H9 (cell line): ENCODE results near the gene ENO4. TPM values are rescaled to one million over a fixed set of nuclear protein-coding genes. Genes with fewer than 3 reads are reported as not detected.

ENCODE experiments used
- DNase-seq: peaks from one replicate; pipeline ENCODE4 v3.0.0-alpha.2; 2017
- H2AFZ ChIP-seq: one replicate; pipeline ENCODE4 v1.6.1; 2013; ENCODE audit warnings: mild to moderate bottlenecking, low read length, control low read depth, moderate library complexity
- H2AK5ac ChIP-seq: 2 replicates; pipeline ENCODE4 v1.6.1; 2013; ENCODE audit warnings: low read length, control low read depth, mixed read lengths; ENCODE audit not compliant: insufficient read length
- H2BK120ac ChIP-seq: one replicate; pipeline ENCODE4 v1.6.1; 2013; ENCODE audit warnings: low read depth, mild to moderate bottlenecking, low read length, control low read depth, inconsistent platforms; ENCODE audit not compliant: poor library complexity, severe bottlenecking
- H2BK12ac ChIP-seq: 2 replicates; pipeline ENCODE4 v1.6.1; 2013; ENCODE audit warnings: low read length, control low read depth, mixed read lengths, low read depth; ENCODE audit not compliant: insufficient read length
- H2BK15ac ChIP-seq: 2 replicates; pipeline ENCODE4 v1.6.1; 2013; ENCODE audit warnings: low read depth, low read length, control low read depth
- H2BK20ac ChIP-seq: one replicate; pipeline ENCODE4 v1.6.1; 2013; ENCODE audit warnings: low read depth, mild to moderate bottlenecking, low read length, control low read depth, inconsistent platforms; ENCODE audit not compliant: poor library complexity, severe bottlenecking
- H2BK5ac ChIP-seq: 2 replicates; pipeline ENCODE4 v1.6.1; 2013; ENCODE audit warnings: low read length, control low read depth, mixed read lengths; ENCODE audit not compliant: insufficient read length
- H3K14ac ChIP-seq: 2 replicates; pipeline ENCODE4 v1.6.1; 2013; ENCODE audit warnings: low read length, control low read depth; ENCODE audit not compliant: insufficient read depth
- H3K18ac ChIP-seq: 2 replicates; pipeline ENCODE4 v1.6.1; 2013; ENCODE audit warnings: low read depth, mild to moderate bottlenecking, mixed read lengths, low read length, control low read depth; ENCODE audit not compliant: insufficient read length
- H3K23ac ChIP-seq: 2 replicates; pipeline ENCODE4 v1.6.1; 2013; ENCODE audit warnings: low read length, control low read depth, mixed read lengths, low read depth; ENCODE audit not compliant: insufficient read length
- H3K23me2 ChIP-seq: 2 replicates; pipeline ENCODE4 v1.6.1; 2013; ENCODE audit warnings: low read depth, mild to moderate bottlenecking, mixed read lengths, low read length, control low read depth; ENCODE audit not compliant: insufficient read length, poor library complexity, severe bottlenecking
- H3K27ac ChIP-seq: 2 replicates; pipeline ENCODE4 v1.5.1; 2013; ENCODE audit warnings: low read length, control low read depth, mixed read lengths, low read depth; ENCODE audit not compliant: insufficient read length
- H3K27me3 ChIP-seq: 2 replicates; pipeline ENCODE4 v1.6.1; 2013; ENCODE audit warnings: low read length, control low read depth, inconsistent platforms; ENCODE audit not compliant: insufficient read depth
- H3K4ac ChIP-seq: 2 replicates; pipeline ENCODE4 v1.6.1; 2013; ENCODE audit warnings: low read depth, mild to moderate bottlenecking, control low read depth, inconsistent platforms, low read length, moderate library complexity
- H3K4me1 ChIP-seq: 2 replicates; pipeline ENCODE4 v1.6.1; 2013; ENCODE audit warnings: low read length, control low read depth, inconsistent platforms; ENCODE audit not compliant: insufficient read depth
- H3K4me2 ChIP-seq: 2 replicates; pipeline ENCODE4 v1.6.1; 2013; ENCODE audit warnings: low read length, control low read depth, mixed read lengths; ENCODE audit not compliant: insufficient read length, insufficient read depth
- H3K56ac ChIP-seq: 2 replicates; pipeline ENCODE4 v1.6.1; 2013; ENCODE audit warnings: low read depth, mild to moderate bottlenecking, mixed read lengths, low read length, control low read depth; ENCODE audit not compliant: insufficient read length
- H3K79me1 ChIP-seq: 2 replicates; pipeline ENCODE4 v1.6.1; 2013; ENCODE audit warnings: low read depth, mild to moderate bottlenecking, moderate library complexity, low read length, control low read depth, inconsistent platforms; ENCODE audit not compliant: insufficient read depth, poor library complexity, severe bottlenecking
- H3K79me2 ChIP-seq: 2 replicates; pipeline ENCODE4 v1.6.1; 2013; ENCODE audit warnings: low read length, control low read depth, inconsistent platforms; ENCODE audit not compliant: insufficient read depth
- H3K9ac ChIP-seq: 2 replicates; pipeline ENCODE4 v1.6.1; 2013; ENCODE audit warnings: low read length, control low read depth, mixed read lengths; ENCODE audit not compliant: insufficient read length; ENCODE audit errors: extremely low read depth
- H3K9me3 ChIP-seq: one replicate; pipeline ENCODE4 v1.6.1; 2013; ENCODE audit warnings: low read depth, low read length, inconsistent platforms; ENCODE audit not compliant: control insufficient read depth
- H3T11ph ChIP-seq: one replicate; pipeline ENCODE4 v1.6.1; 2013; ENCODE audit warnings: mild to moderate bottlenecking, low read length, control low read depth, inconsistent platforms
- H4K20me1 ChIP-seq: one replicate; pipeline ENCODE4 v1.6.1; 2013; ENCODE audit not compliant: control insufficient read depth, insufficient read length, insufficient read depth
- H4K5ac ChIP-seq: 2 replicates; pipeline ENCODE4 v1.6.1; 2013; ENCODE audit warnings: low read depth, mild to moderate bottlenecking, mixed read lengths, low read length, control low read depth; ENCODE audit not compliant: insufficient read length
- H4K8ac ChIP-seq: replicated peaks from 2 replicates; pipeline ENCODE4 v1.6.1; 2013; ENCODE audit warnings: low read length, control low read depth, mixed read lengths, low read depth; ENCODE audit not compliant: insufficient read length
- H4K91ac ChIP-seq: 2 replicates; pipeline ENCODE4 v1.6.1; 2013; ENCODE audit warnings: low read depth, mild to moderate bottlenecking, moderate library complexity, mixed read lengths, low read length, control low read depth; ENCODE audit not compliant: insufficient read length
- H3K27ac Mint-ChIP-seq, 3 experiments: 2 replicates in 2 of 3; 3 replicates in 1 of 3; pipeline ENCODE4 v1.8.0; 2020 to 2021; ENCODE audit warnings: mixed read lengths in 3 of 3, mild to moderate bottlenecking in 1 of 3, moderate library complexity in 1 of 3
- H3K27me3 Mint-ChIP-seq: 2 replicates; pipeline ENCODE4 v1.8.0; 2021; ENCODE audit warnings: low read depth, mild to moderate bottlenecking, moderate library complexity, mixed read lengths
- H3K36me3 Mint-ChIP-seq, 3 experiments: 2 replicates in 2 of 3; 3 replicates in 1 of 3; pipeline ENCODE4 v1.8.0; 2020 to 2021; ENCODE audit warnings: low read depth in 3 of 3, mixed read lengths in 3 of 3; ENCODE audit not compliant: insufficient read depth in 1 of 3
- H3K4me1 Mint-ChIP-seq, 2 experiments: 2 replicates each; pipeline ENCODE4 v1.8.0; 2020; ENCODE audit warnings: mixed read lengths in 2 of 2
- H3K4me3 Mint-ChIP-seq, 2 experiments: 2 replicates in 1 of 2; 3 replicates in 1 of 2; pipeline ENCODE4 v1.8.0; 2020 to 2021; ENCODE audit warnings: mild to moderate bottlenecking in 2 of 2, mixed read lengths in 2 of 2, moderate library complexity in 1 of 2
- H3K9me3 Mint-ChIP-seq, 2 experiments: 2 replicates in 1 of 2; 3 replicates in 1 of 2; pipeline ENCODE4 v1.8.0; 2020; ENCODE audit warnings: mild to moderate bottlenecking in 2 of 2, mixed read lengths in 2 of 2, moderate library complexity in 1 of 2
- CTCF ChIP-seq: fragments of 200-600 bp; sonication (generic); conservative IDR thresholded peaks from 3 replicates; pipeline ENCODE4 v1.8.0; 2021; ENCODE audit warnings: antibody characterized with exemption, mild to moderate bottlenecking
- WGBS: extraction: QIAGEN DNeasy Blood & Tissue Kit; methylation state at CpG from one replicate; pipeline ENCODE4 v1.1.7; 2013; ENCODE audit warnings: missing lambda C conversion rate, low lambda C conversion rate, mixed read lengths; ENCODE audit not compliant: insufficient read length; ENCODE audit errors: extremely low coverage; 5-methylcytosine and 5-hydroxymethylcytosine counted together
- total RNA-seq: library from RNA; stranded (reverse); gene quantifications from 2 replicates; pipeline ENCODE4 v1.2.1, GENCODE V29; 2021

Gene ENO4
- total RNA-seq, 1 experiment from 2014 or later = 0.26 TPM

DNA sequence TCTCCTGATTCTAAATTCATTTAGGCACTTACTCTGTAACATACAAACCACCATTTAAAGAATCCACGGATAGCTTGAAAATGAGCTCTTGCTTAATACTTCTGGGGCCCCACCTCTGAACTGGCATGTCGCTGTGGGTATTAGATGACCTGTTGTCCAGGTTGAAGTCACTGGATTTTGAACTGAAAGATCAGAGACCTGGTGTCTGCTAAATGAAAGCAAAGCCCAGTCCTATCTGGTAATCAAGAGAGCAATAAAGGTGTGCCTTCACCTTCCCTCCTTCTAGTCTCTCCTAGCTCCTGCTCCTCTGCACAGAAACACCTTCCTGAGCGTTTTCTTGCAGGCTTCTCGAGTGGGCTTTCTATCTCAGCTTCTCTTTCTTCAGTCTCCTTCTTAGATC, 4.4 kb downstream of the ENO4 start:
- Histone ChIP-seq H4K91ac (no peak overlapping the region), H3K4me2 (no peak overlapping the region), H3K14ac (no peak overlapping the region), H2BK20ac (no peak overlapping the region), H3K27ac (no peak overlapping the region), H2AFZ (no peak overlapping the region), H4K5ac (no peak overlapping the region), H2BK15ac (no peak overlapping the region), H3K23me2 (peaks cover 8% of the 10 kb centered on the region), H2BK120ac (no peak overlapping the region), H3K9me3 (no peaks in the 10 kb centered on the region), H3K23ac (no peak overlapping the region), H3K9ac (no peak overlapping the region), H4K20me1 (no peaks in the 10 kb centered on the region), H3K79me2 (no peaks in the 10 kb centered on the region), H3K56ac (no peak overlapping the region), H3K79me1 (no peaks in the 10 kb centered on the region), H3T11ph (no peak overlapping the region), H3K4ac (no peak overlapping the region), H3K18ac (no peak overlapping the region), H3K4me1 (no peaks in the 10 kb centered on the region), H2BK5ac (no peak overlapping the region), H4K8ac (no peak overlapping the region), H2BK12ac (no peak overlapping the region), H3K27me3 (no peaks in the 10 kb centered on the region), H2AK5ac (no peak overlapping the region)
- Mint-ChIP-seq H3K36me3 (peaks cover 0 to 8% (median 4%) of the 10 kb centered on the region in 3 experiments; a peak in 3 of 7 replicates), H3K27me3 (peaks cover 25% of the 10 kb centered on the region), H3K9me3 (peaks cover 0 to 8% of the 10 kb centered on the region in 2 experiments; a peak in 2 of 5 replicates), H3K4me3 (no peak overlapping the region), H3K27ac (no peak overlapping the region), H3K4me1 (peaks cover 10% of the 10 kb centered on the region in 2 experiments)
- DNase-seq = no peak
- WGBS = no CpG with 5 or more reads among the region's 4 CpGs
- no peak for TF ChIP-seq CTCF
